PC-9 (cell line): ENCODE data around the gene CRYGN.

Experiments
- EZH2 ChIP-seq: fragments of 200-600 bp; sonication (generic); IDR thresholded peaks from 2 replicates; pipeline ENCODE4 v1.8.0; 2017; ENCODE audit warnings: antibody characterized with exemption, low read depth
- TF ChIP-seq, protein P1 (sequence below): fragments of 200-600 bp; sonication (generic); conservative IDR thresholded peaks from 2 replicates; pipeline ENCODE4 v1.6.1; 2017; ENCODE audit warnings: mixed run types, antibody characterized with exemption, mild to moderate bottlenecking, moderate library complexity

DNA sequence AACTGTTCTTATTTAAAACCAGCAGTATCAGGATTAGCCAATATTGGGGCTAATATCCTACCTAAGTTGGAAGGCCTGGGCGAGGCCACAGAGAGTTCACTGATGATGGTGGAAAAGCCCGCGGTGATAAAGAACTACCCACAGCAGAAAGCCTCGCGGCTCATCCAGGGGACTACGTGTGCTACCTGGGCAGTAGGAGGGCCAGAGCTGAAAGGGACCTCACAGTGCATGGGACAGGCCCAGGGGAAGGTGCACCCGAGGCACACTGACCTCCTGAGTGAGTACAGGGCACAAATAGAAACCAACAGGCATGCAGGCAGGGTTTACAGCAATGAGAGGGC lies 31.5 kb downstream of the CRYGN start:
- TF ChIP-seq EZH2: no peak
- TF ChIP-seq, protein P1, sequence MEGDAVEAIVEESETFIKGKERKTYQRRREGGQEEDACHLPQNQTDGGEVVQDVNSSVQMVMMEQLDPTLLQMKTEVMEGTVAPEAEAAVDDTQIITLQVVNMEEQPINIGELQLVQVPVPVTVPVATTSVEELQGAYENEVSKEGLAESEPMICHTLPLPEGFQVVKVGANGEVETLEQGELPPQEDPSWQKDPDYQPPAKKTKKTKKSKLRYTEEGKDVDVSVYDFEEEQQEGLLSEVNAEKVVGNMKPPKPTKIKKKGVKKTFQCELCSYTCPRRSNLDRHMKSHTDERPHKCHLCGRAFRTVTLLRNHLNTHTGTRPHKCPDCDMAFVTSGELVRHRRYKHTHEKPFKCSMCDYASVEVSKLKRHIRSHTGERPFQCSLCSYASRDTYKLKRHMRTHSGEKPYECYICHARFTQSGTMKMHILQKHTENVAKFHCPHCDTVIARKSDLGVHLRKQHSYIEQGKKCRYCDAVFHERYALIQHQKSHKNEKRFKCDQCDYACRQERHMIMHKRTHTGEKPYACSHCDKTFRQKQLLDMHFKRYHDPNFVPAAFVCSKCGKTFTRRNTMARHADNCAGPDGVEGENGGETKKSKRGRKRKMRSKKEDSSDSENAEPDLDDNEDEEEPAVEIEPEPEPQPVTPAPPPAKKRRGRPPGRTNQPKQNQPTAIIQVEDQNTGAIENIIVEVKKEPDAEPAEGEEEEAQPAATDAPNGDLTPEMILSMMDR: no peak
